IPS-NIHi11 (cell line): ENCODE measurements around the gene HCST.

Experiments used
- DNase-seq: peaks from one replicate; pipeline ENCODE4 v3.0.0; 2012; ENCODE audit warnings: mixed read lengths, low spot score

HCST gene

GRCh38 chr19:35937345-35938281 is 35.3 kb downstream of the HCST start:
- no peak for DNase-seq

DNA sequence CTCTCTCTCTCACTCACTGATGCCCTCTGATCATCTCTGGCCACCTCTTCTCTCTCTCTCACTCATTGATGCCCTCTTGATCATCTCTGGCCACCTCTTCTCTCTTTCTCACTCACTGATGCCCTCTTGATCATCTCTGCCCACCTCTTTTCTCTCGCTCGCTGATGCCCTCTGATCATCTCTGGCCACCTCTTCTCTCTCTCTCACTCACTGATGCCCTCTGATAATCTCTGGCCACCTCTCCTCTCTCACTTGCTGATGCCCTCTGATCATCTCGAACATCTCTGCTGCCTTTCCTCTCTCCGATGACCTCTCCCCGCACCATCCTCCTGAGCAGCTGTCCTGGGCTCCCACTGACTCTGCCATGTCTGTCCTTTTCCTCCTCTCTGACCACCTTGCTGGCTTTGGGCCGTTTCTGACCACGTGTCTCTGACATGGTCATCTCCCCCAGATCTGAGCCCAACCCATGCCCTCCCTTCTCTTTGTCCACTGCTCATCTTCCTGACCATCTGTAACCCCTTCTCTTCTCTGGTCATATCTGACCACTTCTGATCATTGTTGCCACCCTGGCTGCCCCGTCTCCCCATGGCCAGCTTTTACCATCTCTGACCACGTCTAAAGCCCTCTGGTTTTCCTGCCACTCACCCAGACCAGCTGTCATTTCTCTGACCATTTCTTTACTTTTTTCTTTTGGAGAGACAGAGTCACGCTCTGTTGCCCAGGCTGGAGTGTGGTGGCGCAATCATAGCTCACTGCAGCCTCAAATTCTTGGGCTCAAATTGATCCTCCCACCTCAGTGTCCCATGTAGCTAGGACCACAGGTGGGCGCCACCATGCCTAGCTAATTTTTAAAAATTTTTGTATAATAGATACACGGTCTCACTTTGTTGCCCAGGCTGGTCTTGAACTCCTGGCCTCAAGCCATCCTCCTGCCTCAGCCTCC is 36.2 kb downstream of the HCST start:
- DNase-seq, result no peak

DNA sequence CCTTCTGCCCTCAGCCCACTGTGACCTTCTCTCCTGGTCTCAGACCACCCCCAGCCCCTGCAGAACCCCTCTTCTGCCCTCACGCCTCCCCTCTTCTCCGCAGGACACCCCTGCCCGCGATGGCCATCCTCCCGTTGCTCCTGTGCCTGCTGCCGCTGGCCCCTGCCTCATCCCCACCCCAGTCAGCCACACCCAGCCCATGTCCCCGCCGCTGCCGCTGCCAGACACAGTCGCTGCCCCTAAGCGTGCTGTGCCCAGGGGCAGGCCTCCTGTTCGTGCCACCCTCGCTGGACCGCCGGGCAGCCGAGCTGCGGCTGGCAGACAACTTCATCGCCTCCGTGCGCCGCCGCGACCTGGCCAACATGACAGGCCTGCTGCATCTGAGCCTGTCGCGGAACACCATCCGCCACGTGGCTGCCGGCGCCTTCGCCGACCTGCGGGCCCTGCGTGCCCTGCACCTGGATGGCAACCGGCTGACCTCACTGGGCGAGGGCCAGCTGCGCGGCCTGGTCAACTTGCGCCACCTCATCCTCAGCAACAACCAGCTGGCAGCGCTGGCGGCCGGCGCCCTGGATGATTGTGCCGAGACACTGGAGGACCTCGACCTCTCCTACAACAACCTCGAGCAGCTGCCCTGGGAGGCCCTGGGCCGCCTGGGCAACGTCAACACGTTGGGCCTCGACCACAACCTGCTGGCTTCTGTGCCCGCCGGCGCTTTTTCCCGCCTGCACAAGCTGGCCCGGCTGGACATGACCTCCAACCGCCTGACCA is 37.2 kb downstream of the HCST start:
- DNase-seq, result no peak

GRCh38 chr19:35940078-35940775 is 37.9 kb downstream of the HCST start:
- DNase-seq, result no peak

GRCh38 chr19:35940839-35941238 is 38.5 kb downstream of the HCST start:
- DNase-seq, result no peak

DNA sequence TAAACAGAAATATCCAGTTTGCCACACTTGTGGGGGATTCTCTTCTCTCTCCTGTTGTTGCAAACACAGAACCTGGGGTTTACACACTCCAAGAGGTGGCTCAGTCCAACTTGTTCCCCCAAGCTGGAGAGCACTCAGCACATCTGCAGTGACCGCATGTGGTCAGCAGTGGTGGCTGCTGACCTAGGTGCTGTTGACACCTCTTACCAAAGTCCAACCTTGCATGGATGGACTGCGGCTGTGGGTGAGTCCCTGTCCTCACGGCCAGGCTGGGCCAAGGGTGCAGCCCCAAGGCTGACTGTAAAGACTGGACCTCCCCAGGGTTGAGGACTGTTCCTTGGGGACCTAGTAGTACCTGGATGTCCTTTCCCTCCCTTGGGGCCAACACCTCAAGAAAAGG is 39.9 kb downstream of the HCST start:
- DNase-seq, result no peak

DNA sequence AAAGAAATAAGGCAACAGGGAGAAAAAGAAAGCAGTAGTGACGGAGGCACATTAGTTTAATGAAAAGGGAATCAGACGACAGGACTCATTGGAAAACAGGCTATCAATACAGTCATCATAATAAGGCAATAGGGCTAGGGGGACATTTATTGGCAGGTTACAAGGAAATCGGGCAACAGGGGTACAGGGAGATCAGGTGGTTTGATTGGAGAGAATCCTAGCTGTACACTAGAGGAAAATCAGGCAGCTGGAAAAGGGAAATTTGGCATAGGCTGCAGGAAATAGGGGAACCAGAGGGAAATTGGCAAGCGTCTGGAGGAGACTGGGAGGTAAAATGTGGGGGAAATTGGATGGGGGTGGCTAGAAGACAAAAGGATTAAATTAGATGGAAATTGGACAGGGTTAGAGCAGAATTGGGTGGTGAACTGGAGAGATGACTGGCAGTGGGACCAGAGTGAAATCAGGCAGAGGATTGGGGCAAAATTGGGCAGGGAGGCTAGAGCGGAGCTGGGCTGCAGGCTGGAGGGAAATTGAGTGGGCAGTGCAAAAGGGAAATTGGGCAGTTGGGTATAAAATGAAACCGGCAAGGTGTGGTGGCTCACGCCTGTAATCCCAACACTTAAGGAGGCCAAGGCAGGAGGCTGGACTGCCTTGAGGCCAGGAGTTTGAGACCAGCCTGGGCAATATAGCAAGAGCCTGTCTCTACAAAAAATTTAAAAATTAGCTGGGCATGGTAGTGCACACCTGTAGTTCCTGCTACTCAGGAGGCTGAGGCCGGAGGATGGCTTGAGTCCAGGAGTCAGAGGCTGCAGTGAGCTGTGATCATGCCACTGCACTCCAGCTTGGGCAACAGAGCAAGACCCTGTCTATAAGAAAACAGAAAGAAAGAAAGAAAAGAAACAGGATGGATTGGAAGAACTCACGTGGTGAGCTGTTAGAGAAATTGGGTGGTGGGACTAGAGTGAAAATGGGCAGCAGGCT is 41.3 kb downstream of the HCST start:
- DNase-seq, result no peak

DNA sequence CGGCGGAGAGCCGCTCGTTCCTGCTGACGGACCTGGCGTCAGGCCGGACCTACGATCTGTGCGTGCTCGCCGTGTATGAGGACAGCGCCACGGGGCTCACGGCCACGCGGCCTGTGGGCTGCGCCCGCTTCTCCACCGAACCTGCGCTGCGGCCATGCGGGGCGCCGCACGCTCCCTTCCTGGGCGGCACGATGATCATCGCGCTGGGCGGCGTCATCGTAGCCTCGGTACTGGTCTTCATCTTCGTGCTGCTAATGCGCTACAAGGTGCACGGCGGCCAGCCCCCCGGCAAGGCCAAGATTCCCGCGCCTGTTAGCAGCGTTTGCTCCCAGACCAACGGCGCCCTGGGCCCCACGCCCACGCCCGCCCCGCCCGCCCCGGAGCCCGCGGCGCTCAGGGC is 42.2 kb downstream of the HCST start:
- no peak for DNase-seq

GRCh38 chr19:35945121-35945790 is 42.9 kb downstream of the HCST start:
- DNase-seq, result no peak

GRCh38 chr19:35946203-35946602 is 43.9 kb downstream of the HCST start:
- no peak for DNase-seq

GRCh38 chr19:35949131-35949530 is 46.8 kb downstream of the HCST start:
- peak; percentile 48 for DNase-seq
